ENCODE measurements around the gene VPS13D. TPM values are rescaled to one million over a fixed set of nuclear protein-coding genes. Genes with fewer than 3 reads are reported as not detected.
"Not testable (repeated sequence)": the region's sequence is repeated elsewhere in the genome, so short reads cannot be mapped to it uniquely, and the experiment has no call there.

Gene VPS13D
- total and polyA plus RNA-seq, 10 donors = 10.1 to 108 (median 86.3) TPM

DNA sequence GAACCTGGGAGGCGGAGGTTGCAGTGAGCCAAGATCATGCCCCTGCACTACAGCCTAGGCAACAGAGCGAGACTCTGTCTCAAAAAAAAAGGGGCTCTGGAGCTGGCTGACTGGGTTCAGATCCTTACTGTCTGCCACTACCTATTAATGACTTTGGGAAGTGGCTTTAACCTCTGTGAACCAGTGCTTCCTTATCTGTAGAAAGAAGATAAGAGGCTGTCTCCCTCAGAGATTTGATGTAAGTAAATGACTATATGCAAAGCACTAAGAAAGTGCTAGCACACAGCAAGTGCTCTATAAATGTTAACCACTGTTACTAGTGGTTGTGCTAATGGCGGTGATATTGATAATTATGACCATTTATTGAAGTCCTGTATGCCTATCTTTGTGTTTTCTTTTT lies 94.6 kb downstream of the VPS13D start:
- 92 to 98% (median 98%) methylated on average over 3 of the region's 3 CpGs for WGBS, 5 donors
- H3K27me3 ChIP-seq (replicated peaks in 1 of 7) = no peaks in the 10 kb centered on the region
- no peak overlapping the region for H3K27ac ChIP-seq
- no peaks in the 10 kb centered on the region for H3K9me3 ChIP-seq
- intact Hi-C loops (cut with DNase I; ENCODE audit: low total_unique reads) = no loop called here
- no peak overlapping the region for H3K4me3 ChIP-seq
- H3K36me3 ChIP-seq = peaks cover under 1 to 100% (median 68%) of the 10 kb centered on the region in 6 donors
- H3K4me1 ChIP-seq = peaks cover 0 to 7% (median 0%) of the 10 kb centered on the region in 6 donors
- TF ChIP-seq POLR2A (IDR thresholded peaks at IDR 0.05) = no peak
- TF ChIP-seq, protein P1, sequence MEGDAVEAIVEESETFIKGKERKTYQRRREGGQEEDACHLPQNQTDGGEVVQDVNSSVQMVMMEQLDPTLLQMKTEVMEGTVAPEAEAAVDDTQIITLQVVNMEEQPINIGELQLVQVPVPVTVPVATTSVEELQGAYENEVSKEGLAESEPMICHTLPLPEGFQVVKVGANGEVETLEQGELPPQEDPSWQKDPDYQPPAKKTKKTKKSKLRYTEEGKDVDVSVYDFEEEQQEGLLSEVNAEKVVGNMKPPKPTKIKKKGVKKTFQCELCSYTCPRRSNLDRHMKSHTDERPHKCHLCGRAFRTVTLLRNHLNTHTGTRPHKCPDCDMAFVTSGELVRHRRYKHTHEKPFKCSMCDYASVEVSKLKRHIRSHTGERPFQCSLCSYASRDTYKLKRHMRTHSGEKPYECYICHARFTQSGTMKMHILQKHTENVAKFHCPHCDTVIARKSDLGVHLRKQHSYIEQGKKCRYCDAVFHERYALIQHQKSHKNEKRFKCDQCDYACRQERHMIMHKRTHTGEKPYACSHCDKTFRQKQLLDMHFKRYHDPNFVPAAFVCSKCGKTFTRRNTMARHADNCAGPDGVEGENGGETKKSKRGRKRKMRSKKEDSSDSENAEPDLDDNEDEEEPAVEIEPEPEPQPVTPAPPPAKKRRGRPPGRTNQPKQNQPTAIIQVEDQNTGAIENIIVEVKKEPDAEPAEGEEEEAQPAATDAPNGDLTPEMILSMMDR (IDR thresholded peaks at IDR 0.05 in 8 of 11, conservative IDR thresholded peaks at IDR 0.05 in 3 of 11) = no peak
- no peak for TF ChIP-seq POLR2AphosphoS5 (IDR thresholded peaks at IDR 0.05)
- no peak for DNase-seq

DNA sequence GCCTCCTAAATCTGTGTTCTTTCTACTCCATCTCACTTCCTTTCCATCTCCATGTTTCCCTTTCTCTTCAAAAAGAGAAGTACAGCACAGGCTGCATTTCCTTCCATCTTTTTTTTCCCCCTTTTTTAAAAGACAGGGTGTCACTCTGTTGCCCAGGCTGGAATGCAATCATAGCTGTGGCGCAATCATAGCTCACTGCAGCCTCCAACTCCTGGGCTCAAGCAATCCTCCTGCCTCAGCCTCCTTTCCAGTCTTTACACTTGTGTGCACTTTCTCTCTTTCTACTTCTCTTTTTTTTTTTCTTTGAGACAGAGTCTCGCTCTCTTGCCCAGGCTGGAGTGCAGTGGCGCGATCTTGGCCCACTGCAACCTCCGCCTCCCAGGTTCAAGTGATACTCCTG lies 95.1 kb downstream of the VPS13D start:
- peaks cover 3 to 100% (median 68%) of the 10 kb centered on the region in 6 donors for H3K36me3 ChIP-seq
- H3K27ac ChIP-seq; H3K4me3 ChIP-seq; H3K27me3 ChIP-seq (replicated peaks in 1 of 7); H3K9me3 ChIP-seq; DNase-seq; intact Hi-C loops (cut with DNase I; ENCODE audit: low total_unique reads); H3K4me1 ChIP-seq: not testable (repeated sequence)
- WGBS, 5 donors = 96 to 100% (median 98%) methylated on average over 5 of the region's 5 CpGs

DNA sequence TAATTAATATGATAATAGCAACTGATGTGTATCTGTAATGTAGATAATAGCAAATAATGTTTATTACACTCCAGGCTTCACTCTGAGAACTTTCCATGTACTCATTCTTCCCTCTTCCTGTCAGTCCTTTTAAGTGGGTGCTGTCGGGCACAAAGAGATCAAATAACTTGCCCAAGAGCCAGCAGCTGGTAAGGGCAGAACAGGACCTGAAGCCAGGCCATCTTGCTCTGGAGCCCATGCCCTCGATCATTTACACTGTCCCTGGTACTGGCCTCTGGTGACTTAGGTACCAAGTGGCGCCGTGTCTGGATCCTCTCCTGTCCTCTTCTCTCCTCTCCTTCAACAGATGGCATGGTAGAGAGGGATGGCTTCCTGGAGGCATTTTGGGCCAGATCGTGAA lies 97.2 kb downstream of the VPS13D start:
- H3K4me1 ChIP-seq = peaks cover 0 to 7% (median 0%) of the 10 kb centered on the region in 6 donors
- TF ChIP-seq, protein P1 (IDR thresholded peaks at IDR 0.05 in 8 of 11, conservative IDR thresholded peaks at IDR 0.05 in 3 of 11) = no peak
- TF ChIP-seq POLR2A (IDR thresholded peaks at IDR 0.05) (no peak), POLR2AphosphoS5 (IDR thresholded peaks at IDR 0.05) (no peak)
- intact Hi-C loops (cut with DNase I; ENCODE audit: low total_unique reads) = no loop called here
- H3K27me3 ChIP-seq (replicated peaks in 1 of 7) = no peaks in the 10 kb centered on the region
- no peaks in the 10 kb centered on the region for H3K9me3 ChIP-seq
- WGBS, 5 donors = 92 to 95% (median 93%) methylated on average over 5 of the region's 5 CpGs
- no peak overlapping the region for H3K27ac ChIP-seq
- no peak overlapping the region for H3K4me3 ChIP-seq
- DNase-seq = no peak
- H3K36me3 ChIP-seq = peaks cover 3 to 100% (median 73%) of the 10 kb centered on the region in 6 donors

DNA sequence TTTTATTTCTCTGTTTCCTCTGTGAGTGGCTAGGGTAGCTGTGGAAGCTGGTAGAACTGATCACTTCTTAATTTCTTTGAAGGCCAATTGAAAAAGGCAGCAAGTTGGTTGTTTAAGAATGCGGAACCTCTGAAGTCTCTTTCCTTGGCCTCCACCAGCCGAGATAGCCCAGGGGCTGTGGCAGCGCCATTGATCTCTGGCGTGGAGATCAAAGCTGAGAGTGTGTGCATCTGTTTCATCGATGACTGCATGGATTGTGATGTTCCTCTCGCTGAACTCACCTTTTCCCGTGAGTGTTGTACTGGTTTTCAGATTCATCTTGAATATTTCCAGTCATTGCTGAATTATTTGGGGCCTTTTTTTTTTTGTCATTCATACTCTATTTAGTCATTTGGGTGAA lies 97.7 kb downstream of the VPS13D start:
- Histone ChIP-seq H3K4me3 (no peak overlapping the region), H3K9me3 (no peaks in the 10 kb centered on the region), H3K4me1 (peaks cover 0 to 7% (median 0%) of the 10 kb centered on the region in 6 donors), H3K36me3 (peaks cover 3 to 100% (median 70%) of the 10 kb centered on the region in 6 donors), H3K27me3 (replicated peaks in 1 of 7) (no peaks in the 10 kb centered on the region), H3K27ac (no peak overlapping the region)
- TF ChIP-seq POLR2AphosphoS5 (IDR thresholded peaks at IDR 0.05) (no peak), POLR2A (IDR thresholded peaks at IDR 0.05) (no peak)
- TF ChIP-seq, protein P1 (IDR thresholded peaks at IDR 0.05 in 8 of 11, conservative IDR thresholded peaks at IDR 0.05 in 3 of 11) = no peak
- no peak for DNase-seq
- 91 to 96% (median 95%) methylated on average over 7 of the region's 7 CpGs for WGBS, 5 donors
- intact Hi-C loops (cut with DNase I; ENCODE audit: low total_unique reads) = no loop called here
